ENCODE data around the gene ULK4.
"Not testable (repeated sequence)": the region's sequence is repeated elsewhere in the genome, so short reads cannot be mapped to it uniquely, and the experiment has no call there.

ULK4 gene

DNA sequence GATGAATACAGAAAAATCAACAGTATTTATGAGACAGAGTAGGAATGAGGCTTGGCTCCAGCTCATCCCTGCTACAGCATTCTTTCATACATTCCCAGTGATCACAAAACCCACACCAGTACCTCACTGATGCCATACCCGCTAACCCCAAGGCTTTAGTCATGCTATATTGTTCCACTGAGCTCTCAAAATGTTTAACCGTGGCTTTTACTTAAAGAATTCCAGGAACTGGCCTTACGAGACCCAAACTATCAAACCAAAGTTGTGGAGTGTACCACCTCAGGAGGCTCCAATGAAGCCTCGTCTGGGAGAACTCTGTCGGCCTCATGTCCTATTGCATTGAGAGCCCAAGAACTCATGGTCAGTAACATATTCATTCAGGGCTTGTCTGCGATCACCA lies 278.9 kb downstream of the ULK4 start:
- DNase-seq, result no peak

GRCh38 chr3:41682382-41682781 lies 279.5 kb downstream of the ULK4 start:
- no peak for DNase-seq

GRCh38 chr3:41681479-41681878 lies 280.4 kb downstream of the ULK4 start:
- DNase-seq, result no peak

DNA sequence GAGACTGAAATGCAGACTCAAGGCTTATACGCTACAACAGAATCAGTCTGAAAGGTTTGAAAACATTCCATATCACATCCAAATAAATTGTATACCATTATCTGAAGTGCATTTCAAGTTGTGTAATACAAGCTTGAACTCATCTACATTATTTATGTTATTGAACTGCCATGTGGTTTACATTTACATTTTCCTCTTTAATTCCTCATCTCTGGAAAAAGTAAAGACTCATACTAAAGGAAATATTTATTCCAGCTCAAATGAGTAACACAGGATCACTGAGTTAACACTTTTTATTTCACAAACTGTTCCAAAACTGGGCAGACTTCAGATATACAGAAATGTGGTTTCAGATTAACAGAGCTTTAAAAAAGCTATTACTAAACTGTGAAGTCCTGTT lies 282.5 kb downstream of the ULK4 start:
- DNase-seq, result no peak

GRCh38 chr3:41675102-41675501 lies 286.8 kb downstream of the ULK4 start:
- DNase-seq, result not testable (repeated sequence)

- DNase-seq, result no peak
Measured at GRCh38 chr3:41674449-41674848, 287.5 kb downstream of the ULK4 start.

GRCh38 chr3:41673650-41674049 lies 288.3 kb downstream of the ULK4 start:
- DNase-seq, result no peak

GRCh38 chr3:41668379-41668778 lies 293.5 kb downstream of the ULK4 start:
- DNase-seq, result no peak

- DNase-seq, result no peak
Measured at GRCh38 chr3:41662288-41662687, 299.6 kb downstream of the ULK4 start.

DNA sequence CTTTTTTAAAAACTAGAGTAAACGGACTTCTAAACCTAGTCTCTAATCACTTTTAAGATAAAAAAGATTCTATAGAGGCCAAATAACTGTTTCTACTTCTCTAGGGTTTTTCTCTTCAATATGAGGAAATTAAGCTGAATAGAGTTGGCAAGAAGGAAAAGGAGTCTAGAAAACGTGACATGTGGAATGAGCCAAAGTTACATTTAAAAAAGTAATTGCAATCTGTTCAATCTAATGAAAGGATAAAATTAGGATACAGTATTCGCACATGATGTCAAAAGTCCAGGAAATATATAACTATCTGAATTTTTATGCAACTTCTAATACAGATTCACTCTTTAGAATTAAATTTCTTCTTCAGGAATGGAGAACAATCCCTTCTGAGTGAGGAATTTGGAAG lies 300.1 kb downstream of the ULK4 start:
- DNase-seq, result no peak

GRCh38 chr3:41660510-41660909 lies 301.4 kb downstream of the ULK4 start:
- no peak for DNase-seq

- no peak for DNase-seq
Measured at GRCh38 chr3:41653571-41654239, 308.2 kb downstream of the ULK4 start.

GRCh38 chr3:41652931-41653330 lies 309.0 kb downstream of the ULK4 start:
- DNase-seq, result no peak

DNA sequence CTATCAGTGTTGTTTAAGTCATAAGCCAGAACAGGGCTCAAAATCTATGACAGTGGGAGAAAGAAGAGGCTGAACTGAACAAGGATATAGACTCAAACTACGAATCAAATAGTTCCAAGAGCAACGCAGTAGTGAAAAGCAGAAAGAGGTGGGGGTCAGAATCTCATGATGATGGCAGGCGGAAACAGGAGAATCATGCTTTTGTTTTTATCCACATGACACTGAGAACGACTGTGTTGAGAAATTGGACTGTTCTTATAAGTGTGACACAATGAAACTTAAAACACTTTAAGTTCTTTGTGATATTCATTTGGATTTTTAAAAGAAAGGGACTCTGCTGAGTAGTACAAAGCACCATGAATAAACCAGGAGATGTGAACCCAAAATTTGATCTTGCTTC lies 309.4 kb downstream of the ULK4 start:
- DNase-seq, result no peak

GRCh38 chr3:41651718-41652117 lies 310.2 kb downstream of the ULK4 start:
- no peak for DNase-seq

DNA sequence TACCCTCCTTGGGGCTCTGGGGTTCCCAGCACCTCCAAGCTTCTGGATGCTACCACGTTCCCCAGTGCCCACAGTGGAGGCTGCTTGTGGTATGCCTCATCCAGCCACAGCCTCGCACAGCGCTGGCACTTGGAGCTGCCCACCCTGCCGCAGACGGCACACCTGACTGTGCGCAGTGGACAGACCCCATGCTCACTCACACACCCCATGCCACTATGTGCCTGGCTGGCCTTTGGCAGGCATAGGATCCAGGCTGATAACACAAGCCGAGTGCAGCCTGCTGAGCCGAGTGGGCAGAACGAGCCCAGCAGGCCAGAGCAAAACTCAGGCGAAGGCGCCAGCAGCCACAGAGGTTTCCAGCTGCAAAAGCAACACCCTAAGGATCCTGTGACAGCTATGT lies 311.5 kb downstream of the ULK4 start:
- DNase-seq, result no peak

GRCh38 chr3:41649129-41649739 lies 312.7 kb downstream of the ULK4 start:
- no peak for DNase-seq

- not testable (repeated sequence) for DNase-seq
Measured at GRCh38 chr3:41647730-41648129, 314.2 kb downstream of the ULK4 start.

DNA sequence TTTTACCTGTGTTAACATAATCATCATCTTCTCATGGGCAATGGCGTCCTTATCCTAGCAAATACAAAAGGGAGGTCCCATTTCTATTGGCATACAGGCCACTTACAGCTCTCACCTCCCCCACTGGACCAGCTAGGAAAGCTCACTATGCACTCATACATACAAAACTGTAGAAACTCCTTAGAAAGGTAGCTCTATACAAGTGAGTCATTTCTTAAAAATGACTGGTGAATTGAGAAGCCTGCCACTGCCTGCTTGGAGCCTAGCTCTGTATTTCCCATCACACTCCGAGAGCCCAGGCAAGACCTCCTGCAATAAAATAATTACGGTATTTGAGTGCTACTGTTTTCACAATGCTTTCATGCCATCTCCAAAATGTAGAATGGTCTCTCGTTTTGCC lies 321.8 kb downstream of the ULK4 start:
- DNase-seq, result no peak

- no peak for DNase-seq
Measured at GRCh38 chr3:41638381-41638780, 323.5 kb downstream of the ULK4 start.

- no peak for DNase-seq
Measured at GRCh38 chr3:41632700-41633099, 329.2 kb downstream of the ULK4 start.

DNA sequence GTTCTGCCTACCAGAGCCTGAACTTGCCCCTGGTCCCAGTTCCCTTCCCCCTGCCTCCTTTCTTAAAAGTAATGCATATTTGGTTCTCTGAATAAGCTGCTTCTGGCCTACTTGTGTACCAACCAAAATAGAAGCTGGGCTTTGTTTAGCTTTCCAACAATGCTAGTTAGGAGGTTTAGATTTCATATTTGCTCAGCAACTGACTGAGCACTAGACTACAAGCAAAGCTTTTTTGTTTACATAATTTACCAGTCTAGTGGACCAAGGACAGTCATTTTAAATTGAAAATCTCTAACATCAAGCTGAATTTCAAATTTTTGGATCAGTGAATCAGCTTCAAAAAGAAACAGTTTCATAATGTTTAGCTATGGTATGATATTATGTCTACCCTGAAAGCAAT lies 331.2 kb downstream of the ULK4 start:
- no peak for DNase-seq

- no peak for DNase-seq
Measured at GRCh38 chr3:41629986-41630385, 331.9 kb downstream of the ULK4 start.

GRCh38 chr3:41629072-41629471 lies 332.8 kb downstream of the ULK4 start:
- no peak for DNase-seq

DNA sequence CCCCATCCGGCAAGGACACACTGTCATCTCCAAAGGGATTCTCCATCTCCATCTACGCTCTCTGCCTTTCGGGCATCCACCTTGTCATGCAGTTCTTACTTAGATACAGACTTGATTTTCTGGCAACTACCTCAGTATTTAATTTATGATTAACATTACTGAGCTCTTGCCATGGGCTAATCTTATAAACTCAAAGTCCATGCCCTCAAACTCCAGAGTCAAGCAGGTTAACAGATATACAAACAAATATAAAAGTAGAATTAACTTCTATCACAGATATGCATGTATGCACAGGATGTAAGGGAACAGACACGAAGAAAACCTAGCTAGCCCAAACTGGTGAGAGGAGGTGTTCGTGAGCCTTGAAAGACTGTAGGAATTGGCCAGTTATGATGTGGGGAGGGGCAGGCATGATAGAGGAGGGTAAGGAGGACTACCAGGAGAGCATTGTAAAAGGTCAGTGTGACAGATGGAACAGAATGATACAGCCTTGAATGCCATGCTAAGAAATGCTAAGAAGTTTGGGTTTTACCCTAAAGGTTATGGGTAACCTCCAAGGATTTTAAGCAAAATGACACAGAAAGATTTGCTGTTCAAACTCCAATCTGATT lies 334.3 kb downstream of the ULK4 start:
- no peak for DNase-seq

Measured in stimulated activated CD4-positive, alpha-beta T cell treated with anti-CD3 and anti-CD28 coated beads, Interleukin-2, amount 100 ng/mL, for 24 hours (primary cell).